Stimulated activated naive CD4-positive, alpha-beta T cell (primary cell): ENCODE measurements around the gene MZT2B.
"Not testable (repeated sequence)": the region's sequence is repeated elsewhere in the genome, so short reads cannot be mapped to it uniquely, and the experiment has no call there.

Experiments
- DNase-seq, 6 experiments: peaks; one replicate each; lab custom pipeline; 2025; lab: John Stamatoyannopoulos, UW

MZT2B gene

DNA sequence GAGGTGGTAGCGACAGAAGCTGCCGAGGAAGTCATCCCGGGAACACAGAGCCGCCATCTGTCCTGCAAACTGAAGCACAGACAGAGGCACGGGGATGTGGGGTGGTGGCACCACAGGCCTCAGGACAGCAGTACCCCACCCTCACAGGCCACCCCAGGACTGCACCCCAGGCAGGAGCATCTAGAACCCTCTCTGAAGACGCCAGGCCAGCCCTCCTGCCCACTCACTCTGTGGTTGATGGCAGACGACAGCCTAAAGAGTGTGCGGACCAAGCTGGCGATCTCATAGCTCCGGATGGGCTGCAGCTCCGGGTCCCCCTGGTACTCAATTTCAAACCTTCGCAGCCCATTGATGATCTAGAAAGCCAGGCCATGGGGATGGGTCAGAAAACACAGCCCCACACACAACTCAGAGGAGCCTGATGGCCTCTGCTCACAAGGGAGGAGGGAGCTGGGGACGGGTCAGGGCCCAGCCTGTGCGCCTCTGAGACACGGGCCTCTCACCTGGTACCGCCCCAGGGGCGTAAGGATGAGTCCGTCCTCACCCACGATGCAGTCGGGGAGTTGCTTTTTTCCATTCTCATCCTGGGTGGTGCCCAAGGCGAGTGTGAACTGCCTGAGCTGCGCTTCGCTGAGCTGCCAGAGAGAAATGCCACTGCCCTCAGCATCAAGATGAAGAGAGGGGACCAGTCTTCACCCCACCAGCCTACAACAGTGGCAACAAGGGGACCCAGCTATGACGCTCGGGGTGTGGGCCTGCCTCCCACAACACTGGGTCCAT lies 29.1 kb upstream of the MZT2B start:
- no peak for DNase-seq

- not testable (repeated sequence) for DNase-seq
Observed at GRCh38 chr2:130153721-130154422, 28.2 kb upstream of the MZT2B start.

DNA sequence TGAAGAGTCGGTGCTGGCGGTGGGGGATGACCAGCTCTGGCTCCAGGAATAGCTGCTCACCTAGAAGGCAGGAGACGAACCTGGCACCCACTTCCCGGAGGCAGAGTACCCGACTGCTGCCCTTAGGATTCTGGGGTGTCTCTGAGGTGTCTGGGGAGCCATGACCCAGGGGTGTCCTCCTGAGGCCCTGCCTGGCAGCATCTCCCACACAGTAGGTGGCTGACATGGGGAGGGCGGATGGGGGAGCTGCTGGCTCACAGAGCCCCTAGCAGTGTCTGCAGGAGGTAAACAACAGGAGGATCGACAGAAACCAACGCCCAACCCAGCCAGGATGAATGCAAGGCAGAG lies 27.7 kb upstream of the MZT2B start:
- not testable (repeated sequence) for DNase-seq

GRCh38 chr2:130154773-130155765 lies 27.0 kb upstream of the MZT2B start:
- no peak for DNase-seq

GRCh38 chr2:130155956-130156623 lies 26.0 kb upstream of the MZT2B start:
- not testable (repeated sequence) for DNase-seq

DNA sequence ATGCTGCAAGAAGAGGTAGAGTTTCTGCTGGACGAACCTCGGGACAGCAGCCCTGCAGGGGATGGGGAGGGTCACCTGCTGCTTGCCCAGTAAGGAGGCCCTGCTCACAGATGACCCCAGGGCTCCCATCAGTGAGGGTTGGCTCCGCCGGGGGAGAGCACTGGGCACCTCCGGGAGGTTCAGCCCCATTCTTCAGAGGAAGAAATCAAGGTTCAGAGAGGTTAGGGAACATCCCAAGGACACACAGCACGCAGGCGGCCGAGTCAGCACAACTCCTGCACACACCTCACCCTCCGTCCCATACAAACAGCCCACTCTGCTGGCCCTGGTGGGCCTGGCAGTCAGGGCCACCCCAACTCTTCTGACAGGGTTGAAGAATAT lies 25.4 kb upstream of the MZT2B start:
- DNase-seq = no peak

DNA sequence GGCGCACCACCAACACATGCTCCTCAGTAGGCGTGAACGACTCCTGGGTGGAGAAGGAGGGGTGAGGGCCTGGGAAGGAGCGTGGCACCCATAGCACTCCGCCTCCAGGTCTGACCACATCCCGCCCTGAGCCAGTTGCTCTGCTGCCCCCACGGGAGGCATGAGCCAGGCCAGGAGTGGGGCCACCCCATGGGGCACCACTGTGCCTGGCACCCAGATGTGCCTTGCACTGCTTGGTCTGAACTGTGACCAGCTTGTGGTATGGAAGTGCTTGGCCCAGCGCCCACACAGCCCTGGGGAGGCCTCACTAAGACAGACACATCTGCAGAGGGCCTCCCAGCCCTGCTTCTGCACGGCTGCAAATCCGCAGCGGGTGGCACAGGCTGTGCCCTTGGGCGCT lies 24.7 kb upstream of the MZT2B start:
- not testable (repeated sequence) for DNase-seq

GRCh38 chr2:130157825-130158514 lies 24.1 kb upstream of the MZT2B start:
- DNase-seq = not testable (repeated sequence)

DNA sequence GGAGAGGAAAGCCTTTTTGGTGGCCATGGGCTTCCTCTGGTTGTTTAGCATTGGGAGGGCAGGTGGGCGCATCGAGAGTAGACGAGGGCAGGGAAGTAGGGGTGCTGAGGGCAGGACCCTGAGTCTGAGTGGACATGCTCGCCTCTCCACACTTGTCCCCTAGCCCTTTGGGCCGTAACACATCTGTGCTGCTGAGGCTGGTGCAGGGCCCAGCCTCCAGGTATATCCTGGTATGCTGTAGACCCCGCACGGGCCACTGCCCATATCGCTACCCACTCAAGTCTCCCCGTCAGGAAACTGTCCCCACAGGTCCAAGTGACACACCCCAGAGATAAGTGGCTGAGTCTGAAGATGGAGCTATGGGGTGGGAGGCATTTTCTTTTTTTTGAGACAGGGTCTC lies 23.4 kb upstream of the MZT2B start:
- no peak for DNase-seq

GRCh38 chr2:130159376-130159775 lies 22.7 kb upstream of the MZT2B start:
- DNase-seq = not testable (repeated sequence)

DNA sequence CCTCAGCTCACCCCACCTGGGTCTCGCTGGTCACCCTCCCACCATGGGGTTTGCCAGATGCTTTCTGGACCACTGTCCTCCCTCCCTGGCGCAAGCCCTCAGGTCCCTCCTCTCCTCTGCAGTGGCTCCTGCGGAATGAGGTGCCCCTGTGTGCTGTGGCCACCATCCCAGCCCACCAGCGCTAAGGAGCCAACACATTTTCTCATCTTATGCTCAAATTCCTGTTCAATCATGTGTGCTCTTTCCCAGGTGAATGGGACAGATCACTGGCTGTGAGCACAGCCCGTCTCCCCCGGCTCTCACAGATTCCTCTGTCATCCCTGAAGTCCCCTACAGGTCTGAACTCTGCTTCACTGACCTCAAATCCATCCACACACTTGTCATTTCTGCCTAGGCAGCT lies 21.9 kb upstream of the MZT2B start:
- no peak for DNase-seq

DNA sequence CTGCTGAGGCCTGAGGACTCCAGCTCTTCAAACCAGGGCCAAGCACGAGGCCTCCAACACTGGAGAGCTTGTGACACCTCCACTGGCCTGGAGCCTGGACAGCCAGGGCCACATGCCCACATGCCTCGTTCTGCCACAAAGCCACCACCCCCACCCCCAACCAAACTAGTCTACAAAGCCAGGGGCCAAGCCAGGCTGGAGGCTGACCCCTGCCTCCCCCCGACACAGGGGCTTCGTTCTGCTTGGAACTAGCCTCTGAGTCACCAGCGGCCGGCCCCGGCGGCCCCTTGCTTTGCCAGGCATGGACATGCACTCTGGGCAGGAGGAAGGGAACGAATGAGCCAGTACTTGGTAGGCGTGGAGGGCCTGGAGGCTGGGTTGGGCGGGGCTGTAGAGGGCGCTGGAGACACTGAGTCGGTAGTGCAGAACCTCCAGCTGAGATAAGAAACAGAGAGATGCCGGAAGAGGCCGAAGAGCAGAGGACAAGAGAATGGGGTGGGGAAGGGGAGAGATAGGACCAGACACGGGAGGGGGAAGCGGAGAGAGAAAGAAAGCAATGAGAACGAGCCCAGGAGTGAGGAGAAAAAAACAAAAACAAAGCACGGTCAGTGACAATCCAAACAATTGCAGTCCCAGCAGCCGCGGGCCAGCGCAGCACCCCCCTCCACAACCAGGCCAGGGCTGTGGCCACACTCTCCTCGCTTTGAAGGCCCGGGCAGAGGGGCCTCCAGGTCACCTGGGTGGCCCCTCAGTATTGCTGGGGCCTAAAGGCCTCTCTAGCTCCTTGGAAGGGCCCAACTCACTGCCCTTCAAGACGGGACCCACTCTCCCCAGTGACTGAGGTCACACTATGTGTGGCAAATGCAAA lies 21.0 kb upstream of the MZT2B start:
- not testable (repeated sequence) for DNase-seq

- not testable (repeated sequence) for DNase-seq
Observed at GRCh38 chr2:130162486-130162885, 19.6 kb upstream of the MZT2B start.

- no peak for DNase-seq
Observed at GRCh38 chr2:130162968-130163367, 19.1 kb upstream of the MZT2B start.

DNA sequence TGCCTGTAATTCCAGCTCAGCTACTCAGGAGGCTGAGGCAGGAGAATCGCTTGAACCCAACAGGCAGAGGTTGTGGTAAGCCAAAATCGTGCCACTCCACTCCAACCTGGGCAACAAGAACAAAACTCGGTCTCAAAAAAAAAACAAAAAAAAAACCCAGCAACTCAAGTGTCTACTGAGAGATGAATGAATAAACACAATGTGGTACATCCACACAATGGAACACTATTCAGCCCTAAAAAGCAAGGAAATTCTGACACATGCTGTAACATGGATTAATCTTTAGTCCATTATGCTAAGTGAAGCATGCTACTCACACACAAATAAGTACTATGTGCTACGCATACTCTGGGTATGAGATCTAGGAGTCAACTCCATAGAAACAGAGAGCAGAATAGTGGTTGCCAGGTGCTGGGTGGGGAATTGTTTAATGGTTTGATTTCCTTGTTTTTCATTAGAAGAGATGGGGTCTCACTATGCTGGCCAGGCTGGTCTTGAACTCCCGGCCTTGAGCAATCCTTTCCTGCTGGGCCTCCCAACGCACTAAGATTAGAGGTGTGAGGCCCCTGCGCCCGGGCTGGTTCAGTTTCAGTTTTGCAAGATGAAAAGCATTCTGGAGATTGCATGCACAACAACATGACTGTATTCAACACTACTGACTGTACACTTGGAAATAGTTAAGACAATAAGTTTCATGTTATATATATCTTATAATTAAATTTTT lies 16.6 kb upstream of the MZT2B start:
- DNase-seq = no peak

DNA sequence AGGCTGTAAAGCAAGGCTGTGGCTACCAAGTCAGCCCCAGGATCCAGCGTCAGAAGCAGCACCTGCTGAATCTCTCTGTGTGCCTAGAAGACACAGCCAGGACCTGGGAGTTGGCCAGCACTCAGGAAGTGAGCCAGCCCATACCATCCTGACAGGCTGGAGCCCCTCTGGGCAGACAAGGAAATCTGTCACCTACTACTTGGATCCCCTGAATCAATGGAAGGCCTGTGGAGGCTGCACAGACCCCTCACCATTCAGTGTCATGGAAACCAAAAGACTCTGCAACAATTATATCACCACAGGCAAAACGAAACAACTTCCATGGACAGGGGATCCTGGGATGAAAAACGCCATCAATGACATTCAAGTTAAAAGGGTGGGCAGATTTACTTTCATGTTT lies 15.5 kb upstream of the MZT2B start:
- not testable (repeated sequence) for DNase-seq

GRCh38 chr2:130169163-130169562 lies 12.9 kb upstream of the MZT2B start:
- not testable (repeated sequence) for DNase-seq

DNA sequence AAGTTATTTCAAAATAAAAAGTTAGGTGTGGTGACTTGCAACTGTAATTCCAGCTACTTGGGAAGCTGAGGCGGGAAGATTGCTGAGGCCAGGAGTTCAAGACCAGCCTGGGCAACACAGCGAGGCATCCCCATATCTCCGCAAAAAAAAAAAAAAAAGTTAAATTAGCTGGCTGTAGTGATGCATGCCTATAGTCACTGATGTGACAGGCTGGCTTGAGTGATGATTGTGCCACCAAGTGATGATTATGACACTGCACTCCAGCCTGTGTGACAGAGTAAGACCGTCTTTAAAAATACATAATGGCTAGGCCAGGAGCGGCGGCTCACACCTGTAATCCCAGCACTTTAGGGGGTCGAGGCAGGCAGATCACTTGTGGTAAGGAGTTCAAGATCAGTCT lies 12.2 kb upstream of the MZT2B start:
- DNase-seq = no peak

GRCh38 chr2:130174866-130175265 lies 7.2 kb upstream of the MZT2B start:
- not testable (repeated sequence) for DNase-seq
